ENCODE measurements around the gene TTC9B. TPM values are rescaled to one million over a fixed set of nuclear protein-coding genes. Genes with fewer than 3 reads are reported as not detected.

TTC9B gene
- total RNA-seq, 1 donor from 2014 or later: not detected

DNA sequence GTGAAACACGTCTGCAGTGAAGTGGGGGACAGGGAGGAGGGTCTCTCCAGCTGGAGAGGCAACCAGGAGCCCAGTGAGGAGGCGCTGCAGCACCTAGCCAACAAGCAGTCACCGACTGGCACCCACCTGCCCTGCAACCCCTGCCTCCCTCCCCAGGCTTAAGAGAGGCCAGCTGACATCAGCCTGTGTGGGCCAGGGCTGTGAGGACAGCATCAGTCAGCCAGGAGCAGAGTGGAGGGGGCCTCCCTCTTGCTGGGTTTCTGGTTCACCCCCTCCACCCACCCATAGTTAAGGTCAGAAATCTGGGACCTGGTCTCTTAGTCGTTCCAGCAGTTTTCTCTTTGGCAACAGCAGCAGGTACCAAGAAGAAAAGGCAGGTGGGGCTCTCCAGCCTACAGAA lies 33.8 kb upstream of the TTC9B start:
- no peak overlapping the region for H2AFZ ChIP-seq (replicated peaks)
- no peaks in the 10 kb centered on the region for H3K79me2 ChIP-seq (ENCODE audit: low read depth)
- H3K9me3 Mint-ChIP-seq: no peaks in the 10 kb centered on the region
- H3K9me3 ChIP-seq (ENCODE audit: low read depth): no peaks in the 10 kb centered on the region
- no peak for DNase-seq (ENCODE audit: low spot score)
- peaks cover 26% of the 10 kb centered on the region for H3K36me3 Mint-ChIP-seq
- no peak overlapping the region for H3K4me2 ChIP-seq
- H4K20me1 ChIP-seq (ENCODE audit: low read depth): peaks cover 15% of the 10 kb centered on the region
- H3K4me3 ChIP-seq: no peak overlapping the region
- no peak overlapping the region for H3K27ac ChIP-seq
- H3F3A ChIP-seq (ENCODE audit: low read depth): no peaks in the 10 kb centered on the region
- no peaks in the 10 kb centered on the region for H3K36me3 ChIP-seq
- H3K27ac Mint-ChIP-seq: no peak overlapping the region
- no peaks in the 10 kb centered on the region for H3K27me3 Mint-ChIP-seq (ENCODE audit: insufficient read depth, low read depth)
- no peaks in the 10 kb centered on the region for H3K4me1 Mint-ChIP-seq
- H3K4me1 ChIP-seq: no peaks in the 10 kb centered on the region
- no peak overlapping the region for H3K9ac ChIP-seq
- H3K27me3 ChIP-seq: no peaks in the 10 kb centered on the region
- H3K4me3 Mint-ChIP-seq: no peak overlapping the region
- TF ChIP-seq EZH2 (IDR thresholded peaks at IDR 0.05): no peak
- TF ChIP-seq EZH2phosphoT487 (IDR thresholded peaks at IDR 0.05): no peak
- TF ChIP-seq, protein P1, sequence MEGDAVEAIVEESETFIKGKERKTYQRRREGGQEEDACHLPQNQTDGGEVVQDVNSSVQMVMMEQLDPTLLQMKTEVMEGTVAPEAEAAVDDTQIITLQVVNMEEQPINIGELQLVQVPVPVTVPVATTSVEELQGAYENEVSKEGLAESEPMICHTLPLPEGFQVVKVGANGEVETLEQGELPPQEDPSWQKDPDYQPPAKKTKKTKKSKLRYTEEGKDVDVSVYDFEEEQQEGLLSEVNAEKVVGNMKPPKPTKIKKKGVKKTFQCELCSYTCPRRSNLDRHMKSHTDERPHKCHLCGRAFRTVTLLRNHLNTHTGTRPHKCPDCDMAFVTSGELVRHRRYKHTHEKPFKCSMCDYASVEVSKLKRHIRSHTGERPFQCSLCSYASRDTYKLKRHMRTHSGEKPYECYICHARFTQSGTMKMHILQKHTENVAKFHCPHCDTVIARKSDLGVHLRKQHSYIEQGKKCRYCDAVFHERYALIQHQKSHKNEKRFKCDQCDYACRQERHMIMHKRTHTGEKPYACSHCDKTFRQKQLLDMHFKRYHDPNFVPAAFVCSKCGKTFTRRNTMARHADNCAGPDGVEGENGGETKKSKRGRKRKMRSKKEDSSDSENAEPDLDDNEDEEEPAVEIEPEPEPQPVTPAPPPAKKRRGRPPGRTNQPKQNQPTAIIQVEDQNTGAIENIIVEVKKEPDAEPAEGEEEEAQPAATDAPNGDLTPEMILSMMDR (IDR thresholded peaks at IDR 0.05): no peak

DNA sequence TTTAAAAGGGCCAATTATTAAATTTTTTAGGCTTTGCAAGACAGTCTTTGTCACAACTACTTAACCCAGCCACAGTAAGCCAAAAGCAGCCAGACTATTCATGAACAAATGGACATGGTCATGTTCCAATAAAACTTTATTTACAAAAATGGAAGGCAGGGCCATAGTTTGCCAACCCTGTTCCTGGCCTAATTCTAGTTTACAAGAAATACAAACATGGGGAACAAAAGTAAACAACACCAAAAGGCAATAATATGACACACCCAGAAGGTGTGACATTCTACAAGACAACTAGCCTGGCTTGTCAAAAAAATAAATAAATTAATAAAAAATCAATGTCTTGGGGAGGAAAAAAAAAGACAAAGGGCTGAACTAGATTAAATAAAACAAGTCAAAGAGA lies 33.1 kb upstream of the TTC9B start:
- Histone ChIP-seq H3K4me2 (no peak overlapping the region), H4K20me1 (ENCODE audit: low read depth) (peaks cover 15% of the 10 kb centered on the region), H2AFZ (replicated peaks) (no peak overlapping the region), H3K4me1 (no peaks in the 10 kb centered on the region), H3K27me3 (no peaks in the 10 kb centered on the region), H3K4me3 (no peak overlapping the region), H3F3A (ENCODE audit: low read depth) (no peaks in the 10 kb centered on the region), H3K27ac (no peak overlapping the region), H3K9ac (no peak overlapping the region), H3K36me3 (no peaks in the 10 kb centered on the region), H3K9me3 (ENCODE audit: low read depth) (no peaks in the 10 kb centered on the region), H3K79me2 (ENCODE audit: low read depth) (no peaks in the 10 kb centered on the region)
- peaks cover 26% of the 10 kb centered on the region for H3K36me3 Mint-ChIP-seq
- DNase-seq (ENCODE audit: low spot score): no peak
- no peaks in the 10 kb centered on the region for H3K9me3 Mint-ChIP-seq
- no peak for TF ChIP-seq EZH2phosphoT487 (IDR thresholded peaks at IDR 0.05)
- TF ChIP-seq, protein P1 (IDR thresholded peaks at IDR 0.05): no peak
- TF ChIP-seq EZH2 (IDR thresholded peaks at IDR 0.05): no peak
- H3K27me3 Mint-ChIP-seq (ENCODE audit: insufficient read depth, low read depth): no peaks in the 10 kb centered on the region
- no peak overlapping the region for H3K4me3 Mint-ChIP-seq
- H3K4me1 Mint-ChIP-seq: no peaks in the 10 kb centered on the region
- no peak overlapping the region for H3K27ac Mint-ChIP-seq

DNA sequence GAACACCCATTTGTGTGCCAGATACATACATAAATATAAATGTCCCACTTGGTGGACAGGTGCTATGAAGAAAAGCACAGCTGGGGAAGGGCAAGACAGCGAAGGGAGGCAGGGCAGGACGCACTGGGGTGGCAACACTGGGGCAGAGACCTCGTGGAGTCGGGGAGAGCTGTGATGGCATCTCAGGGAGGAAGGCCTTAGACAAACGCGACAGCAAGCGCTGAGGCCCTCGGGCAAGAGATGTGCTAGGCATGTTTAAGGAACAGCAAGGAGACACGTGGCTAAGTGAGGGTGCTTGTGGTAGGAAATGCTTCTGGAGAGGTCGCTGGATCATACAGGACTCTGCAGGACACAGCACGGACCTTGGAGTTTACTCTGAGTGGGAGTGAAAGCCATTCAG lies 31.6 kb upstream of the TTC9B start:
- Histone ChIP-seq H3K27me3 (no peaks in the 10 kb centered on the region), H3K4me1 (no peaks in the 10 kb centered on the region), H4K20me1 (ENCODE audit: low read depth) (peaks cover 26% of the 10 kb centered on the region), H3K79me2 (ENCODE audit: low read depth) (no peaks in the 10 kb centered on the region), H3K27ac (no peak overlapping the region), H3K4me2 (no peak overlapping the region), H3K9me3 (ENCODE audit: low read depth) (no peaks in the 10 kb centered on the region), H3K36me3 (no peaks in the 10 kb centered on the region), H3K4me3 (no peak overlapping the region), H3K9ac (no peak overlapping the region), H2AFZ (replicated peaks) (no peak overlapping the region), H3F3A (ENCODE audit: low read depth) (no peaks in the 10 kb centered on the region)
- no peak overlapping the region for H3K4me3 Mint-ChIP-seq
- peaks cover 13% of the 10 kb centered on the region for H3K36me3 Mint-ChIP-seq
- no peak overlapping the region for H3K27ac Mint-ChIP-seq
- TF ChIP-seq EZH2 (IDR thresholded peaks at IDR 0.05): no peak
- no peak for DNase-seq (ENCODE audit: low spot score)
- H3K4me1 Mint-ChIP-seq: peaks cover 6% of the 10 kb centered on the region
- no peaks in the 10 kb centered on the region for H3K9me3 Mint-ChIP-seq
- no peaks in the 10 kb centered on the region for H3K27me3 Mint-ChIP-seq (ENCODE audit: insufficient read depth, low read depth)

DNA sequence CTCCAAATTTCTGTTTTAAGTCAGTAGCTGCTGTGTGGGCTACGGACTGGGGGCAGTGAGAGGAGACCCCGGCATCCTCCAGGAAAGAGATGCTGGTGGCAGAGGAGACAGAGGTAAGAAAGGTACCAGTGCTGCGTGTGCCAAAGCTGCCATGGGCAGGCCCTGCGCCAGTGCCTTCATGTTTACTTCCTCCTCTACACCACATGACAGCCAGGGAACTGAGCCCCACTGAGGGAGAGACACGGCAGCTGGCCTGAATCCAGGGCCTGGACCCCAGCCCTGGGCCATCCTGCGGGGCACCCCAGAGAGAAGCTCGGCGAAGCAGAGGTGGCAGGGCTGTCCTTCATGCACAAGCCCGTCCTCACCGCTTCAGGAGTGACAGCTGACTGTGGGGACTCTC lies 31.0 kb upstream of the TTC9B start:
- Mint-ChIP-seq H3K27me3 (ENCODE audit: insufficient read depth, low read depth) (no peaks in the 10 kb centered on the region), H3K27ac (no peak overlapping the region), H3K4me1 (peaks cover 12% of the 10 kb centered on the region), H3K4me3 (no peak overlapping the region), H3K36me3 (peaks cover 12% of the 10 kb centered on the region), H3K9me3 (no peaks in the 10 kb centered on the region)
- H3K4me2 ChIP-seq: no peak overlapping the region
- no peaks in the 10 kb centered on the region for H3K9me3 ChIP-seq (ENCODE audit: low read depth)
- H4K20me1 ChIP-seq (ENCODE audit: low read depth): peaks cover 29% of the 10 kb centered on the region
- H3K4me1 ChIP-seq: no peaks in the 10 kb centered on the region
- H3K4me3 ChIP-seq: no peak overlapping the region
- no peaks in the 10 kb centered on the region for H3K79me2 ChIP-seq (ENCODE audit: low read depth)
- H3K27me3 ChIP-seq: no peaks in the 10 kb centered on the region
- DNase-seq (ENCODE audit: low spot score): no peak
- no peaks in the 10 kb centered on the region for H3F3A ChIP-seq (ENCODE audit: low read depth)
- H3K36me3 ChIP-seq: no peaks in the 10 kb centered on the region
- TF ChIP-seq EZH2 (IDR thresholded peaks at IDR 0.05) (no peak), EZH2phosphoT487 (IDR thresholded peaks at IDR 0.05) (no peak)
- TF ChIP-seq, protein P1 (IDR thresholded peaks at IDR 0.05): no peak
- no peak overlapping the region for H3K9ac ChIP-seq
- H3K27ac ChIP-seq: no peak overlapping the region
- no peak overlapping the region for H2AFZ ChIP-seq (replicated peaks)

Measured in neural progenitor cell (in vitro differentiated cells).